PC-3 (cell line): Measurements from ENCODE around the gene ZNF512B.

Source experiments
- EZH2 ChIP-seq: fragments of 300-600 bp; sonication (generic); IDR thresholded peaks from one replicate; pipeline ENCODE4 v1.6.1; 2017; ENCODE audit warnings: antibody characterized with exemption, mild to moderate bottlenecking, low read length; ENCODE audit not compliant: unreplicated experiment
- EZH2phosphoT487 ChIP-seq: fragments of 300-600 bp; sonication (generic); IDR thresholded peaks from 2 replicates; pipeline ENCODE4 v1.6.1; 2018; ENCODE audit warnings: mild to moderate bottlenecking, antibody characterized with exemption, low read length, borderline replicate concordance
- TF ChIP-seq, protein P1 (sequence below): fragments of 300-600 bp; sonication (generic); conservative IDR thresholded peaks from 2 replicates; pipeline ENCODE4 v1.5.1; 2017; ENCODE audit warnings: antibody characterized with exemption, low read depth, mild to moderate bottlenecking, low read length

DNA sequence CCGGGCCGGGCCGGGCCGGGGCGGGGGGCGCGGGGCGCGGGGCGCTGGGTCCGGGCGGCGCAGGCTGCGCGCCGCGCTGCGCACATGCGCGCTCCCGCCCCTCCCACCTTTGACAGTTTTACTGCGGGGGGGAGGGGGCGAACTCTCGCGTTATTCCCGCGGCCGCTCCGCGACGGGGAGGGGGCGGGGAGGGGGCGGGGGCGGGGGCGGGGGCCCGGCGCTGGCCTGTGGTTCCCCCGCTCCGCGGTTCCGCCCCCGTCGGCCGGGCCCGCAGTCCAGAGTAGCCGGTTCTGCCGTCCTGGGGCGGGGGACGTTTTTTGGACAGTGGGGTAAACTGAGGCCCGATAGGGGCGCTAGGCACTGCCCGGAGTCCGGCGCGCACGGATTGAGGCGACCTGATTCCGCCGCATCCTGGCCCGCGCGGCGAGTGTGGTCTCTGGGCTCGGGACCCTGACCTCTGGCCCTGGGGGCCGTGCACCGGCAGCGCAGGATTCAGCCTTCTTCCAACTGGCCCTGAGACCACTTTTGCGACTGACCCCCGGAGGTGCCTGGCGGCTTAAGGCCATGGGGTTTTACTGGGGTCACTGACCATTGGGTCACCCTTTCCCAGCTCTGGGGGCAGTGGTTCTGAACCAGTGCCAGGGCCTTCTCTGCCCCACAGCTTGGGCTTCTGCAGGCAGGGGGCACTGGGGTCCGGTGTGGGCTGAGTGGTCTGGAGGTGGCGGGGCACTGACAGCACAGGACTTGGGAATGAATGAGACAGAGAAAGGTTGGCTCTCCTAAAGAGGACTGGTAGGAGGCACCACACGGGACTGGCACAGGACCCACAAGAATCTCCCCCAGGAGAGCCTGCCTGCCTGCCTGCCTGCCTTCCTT, at the start of gene ZNF512B:
- TF ChIP-seq, protein P1, sequence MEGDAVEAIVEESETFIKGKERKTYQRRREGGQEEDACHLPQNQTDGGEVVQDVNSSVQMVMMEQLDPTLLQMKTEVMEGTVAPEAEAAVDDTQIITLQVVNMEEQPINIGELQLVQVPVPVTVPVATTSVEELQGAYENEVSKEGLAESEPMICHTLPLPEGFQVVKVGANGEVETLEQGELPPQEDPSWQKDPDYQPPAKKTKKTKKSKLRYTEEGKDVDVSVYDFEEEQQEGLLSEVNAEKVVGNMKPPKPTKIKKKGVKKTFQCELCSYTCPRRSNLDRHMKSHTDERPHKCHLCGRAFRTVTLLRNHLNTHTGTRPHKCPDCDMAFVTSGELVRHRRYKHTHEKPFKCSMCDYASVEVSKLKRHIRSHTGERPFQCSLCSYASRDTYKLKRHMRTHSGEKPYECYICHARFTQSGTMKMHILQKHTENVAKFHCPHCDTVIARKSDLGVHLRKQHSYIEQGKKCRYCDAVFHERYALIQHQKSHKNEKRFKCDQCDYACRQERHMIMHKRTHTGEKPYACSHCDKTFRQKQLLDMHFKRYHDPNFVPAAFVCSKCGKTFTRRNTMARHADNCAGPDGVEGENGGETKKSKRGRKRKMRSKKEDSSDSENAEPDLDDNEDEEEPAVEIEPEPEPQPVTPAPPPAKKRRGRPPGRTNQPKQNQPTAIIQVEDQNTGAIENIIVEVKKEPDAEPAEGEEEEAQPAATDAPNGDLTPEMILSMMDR, result no peak
- TF ChIP-seq EZH2, result no peak
- no peak for TF ChIP-seq EZH2phosphoT487
